IPS-11a (cell line): Measurements from ENCODE around the gene ARAP3.

ENCODE experiments used
- H3K4me3 ChIP-seq: one replicate; pipeline ENCODE4 v1.5.1; 2013; ENCODE audit warnings: low read depth, low read length, control low read depth

The ARAP3 gene

DNA sequence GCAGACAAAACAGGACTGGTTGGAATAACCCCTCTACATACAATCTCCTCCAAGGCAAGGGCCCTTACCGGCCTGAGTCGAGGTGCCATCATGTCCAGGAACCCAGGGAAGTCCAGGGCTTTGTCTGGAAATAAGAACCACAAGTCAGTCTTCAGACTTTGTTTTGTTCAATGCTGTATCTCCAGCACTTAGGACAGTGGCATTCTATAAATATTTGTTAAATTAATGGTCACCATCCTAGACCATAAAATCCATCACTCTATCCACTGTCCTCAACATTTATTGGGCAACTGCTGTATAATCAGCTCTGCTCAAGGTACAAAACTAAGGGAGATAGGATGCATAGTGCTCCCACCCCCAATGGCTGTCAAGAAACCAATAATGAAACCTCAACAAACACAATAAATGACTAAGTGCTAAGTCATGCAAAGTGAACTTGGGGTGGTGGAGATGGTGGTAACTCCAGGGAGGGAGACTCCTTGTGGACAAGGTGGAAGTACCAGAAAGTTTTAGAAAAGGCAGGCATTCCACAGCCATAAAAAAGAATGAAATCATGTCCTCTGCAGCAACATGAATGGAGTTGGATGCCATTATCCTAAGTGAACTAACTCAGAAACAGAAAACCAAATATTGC lies 40.3 kb downstream of the ARAP3 start:
- no peak overlapping the region for H3K4me3 ChIP-seq

GRCh38 chr5:141640698-141641097 lies 41.3 kb downstream of the ARAP3 start:
- H3K4me3 ChIP-seq: no peak overlapping the region

DNA sequence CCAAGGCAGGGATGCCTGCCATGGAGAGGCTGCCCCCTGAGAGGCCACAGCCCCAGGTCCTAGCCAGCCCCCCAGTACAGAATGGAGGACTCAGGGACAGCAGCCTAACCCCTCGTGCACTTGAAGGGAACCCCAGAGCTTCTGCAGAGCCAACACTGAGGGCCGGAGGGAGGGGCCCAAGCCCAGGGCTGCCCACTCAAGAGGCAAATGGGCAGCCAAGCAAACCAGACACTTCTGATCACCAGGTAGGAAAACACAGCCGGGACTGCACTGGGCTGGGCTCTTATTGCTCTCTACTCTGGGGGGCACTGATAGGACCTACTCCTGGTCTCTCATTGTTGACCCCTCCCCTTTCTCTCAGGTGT lies 42.0 kb downstream of the ARAP3 start:
- H3K4me3 ChIP-seq: no peak overlapping the region

DNA sequence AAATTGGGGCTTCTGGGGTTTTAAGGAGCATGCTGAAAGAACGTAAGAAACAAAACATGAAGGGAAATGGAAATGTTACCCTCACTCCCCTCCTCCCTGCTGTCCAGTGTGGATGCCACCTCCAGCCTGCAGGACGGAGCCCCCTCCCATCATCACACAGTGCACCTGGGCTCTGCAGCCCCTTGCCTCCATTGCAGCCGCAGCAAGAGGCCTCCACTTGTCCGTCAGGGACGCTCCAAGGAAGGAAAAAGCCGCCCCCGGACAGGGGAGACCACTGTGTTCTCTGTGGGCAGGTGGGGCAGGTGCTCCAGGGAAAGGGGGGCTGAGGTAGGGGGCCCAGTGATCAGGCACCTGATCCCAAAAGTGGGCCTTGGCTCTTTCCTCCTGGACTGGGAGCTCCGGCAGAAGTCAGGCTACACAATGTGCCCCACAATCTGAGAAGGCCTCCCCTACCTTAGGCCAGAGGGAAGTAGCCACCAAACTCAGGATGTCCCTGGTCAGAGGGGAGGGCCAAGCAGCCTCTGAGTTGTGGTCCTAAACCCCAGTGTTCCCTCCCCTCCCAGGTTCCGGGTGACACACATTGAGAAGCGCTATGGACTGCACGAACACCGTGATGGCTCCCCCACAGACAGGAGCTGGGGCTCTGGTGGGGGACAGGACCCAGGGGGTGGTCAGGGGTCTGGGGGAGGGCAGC lies 42.5 kb downstream of the ARAP3 start:
- H3K4me3 ChIP-seq: no peak overlapping the region

DNA sequence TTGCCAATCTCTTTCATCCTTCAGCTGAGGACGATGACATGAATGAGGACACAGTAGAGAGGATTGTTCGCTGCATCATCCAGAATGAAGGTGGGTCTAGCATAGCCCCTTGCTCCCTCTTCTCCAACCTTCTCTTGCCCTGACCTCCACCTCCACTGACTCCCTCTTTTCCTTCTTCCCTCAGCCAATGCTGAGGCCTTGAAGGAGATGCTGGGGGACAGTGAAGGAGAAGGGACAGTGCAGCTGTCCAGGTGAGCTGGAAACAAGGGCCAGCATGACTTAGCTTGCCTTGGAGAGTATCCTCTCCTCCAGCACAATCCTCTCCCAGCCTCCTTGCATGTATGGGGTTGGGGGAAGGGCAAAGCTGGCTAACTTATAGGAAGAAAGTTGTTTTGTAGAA lies 43.3 kb downstream of the ARAP3 start:
- H3K4me3 ChIP-seq: no peak overlapping the region

DNA sequence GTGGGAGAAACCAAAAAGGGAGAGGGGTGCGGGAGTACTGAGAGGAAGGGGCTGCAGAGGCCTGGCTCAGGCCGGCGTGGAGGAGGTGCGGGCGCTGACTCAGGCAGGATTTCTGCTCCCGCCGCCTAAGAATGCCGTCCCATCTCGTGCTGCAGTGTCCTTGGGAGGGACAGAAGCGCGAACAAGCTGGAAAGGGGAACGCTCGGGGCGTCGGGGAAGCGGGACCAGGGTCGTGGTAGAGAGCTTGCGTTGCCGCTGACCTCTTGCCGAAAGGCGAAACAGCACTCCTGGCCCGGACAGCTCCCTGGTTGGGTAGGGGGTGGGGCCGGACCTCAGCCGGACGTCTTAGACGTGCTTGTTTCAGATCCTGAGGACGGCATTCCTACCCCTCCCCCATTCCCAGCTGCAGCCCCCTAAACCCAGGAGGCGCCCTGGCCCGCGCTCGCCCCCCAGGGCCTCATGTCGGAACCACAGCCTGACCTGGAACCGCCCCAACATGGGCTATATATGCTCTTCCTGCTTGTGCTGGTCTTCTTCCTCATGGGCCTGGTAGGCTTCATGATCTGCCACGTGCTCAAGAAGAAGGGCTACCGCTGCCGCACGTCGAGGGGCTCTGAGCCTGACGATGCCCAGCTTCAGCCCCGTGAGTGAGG lies 44.1 kb downstream of the ARAP3 start:
- peak overlapping the region; percentile 91 for H3K4me3 ChIP-seq

GRCh38 chr5:141637123-141637766 lies 44.8 kb downstream of the ARAP3 start:
- H3K4me3 ChIP-seq: peak overlapping the region; percentile 91

- H3K4me3 ChIP-seq: peak within 1 kb of the TSS; percentile 91
Observed at GRCh38 chr5:141636413-141637122, 45.5 kb downstream of the ARAP3 start, which contains the start of the genes HDAC3 and RELL2. Gene HDAC3 (minus strand): TSS chr5:141636849. CDS start chr5:141636790, 59 bp downstream. Gene RELL2 (plus strand): TSS chr5:141636997. CDS start chr5:141638226, 1,229 bp downstream.

DNA sequence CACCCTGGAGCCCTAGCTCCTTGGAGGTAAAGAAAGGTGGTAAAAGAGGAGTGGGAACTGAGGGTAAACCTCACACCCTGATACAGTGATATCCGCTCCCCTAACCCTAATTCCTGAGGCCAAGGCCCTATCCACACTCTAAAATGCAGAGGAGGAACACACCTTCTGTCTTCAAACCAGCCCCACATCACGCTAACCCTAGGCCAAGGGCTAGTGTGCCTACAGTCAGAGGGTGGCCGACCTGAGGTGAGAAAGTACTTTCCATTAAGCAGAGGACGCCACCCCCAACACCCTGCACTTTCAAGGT lies 46.0 kb downstream of the ARAP3 start:
- H3K4me3 ChIP-seq: peak overlapping the region; percentile 91

DNA sequence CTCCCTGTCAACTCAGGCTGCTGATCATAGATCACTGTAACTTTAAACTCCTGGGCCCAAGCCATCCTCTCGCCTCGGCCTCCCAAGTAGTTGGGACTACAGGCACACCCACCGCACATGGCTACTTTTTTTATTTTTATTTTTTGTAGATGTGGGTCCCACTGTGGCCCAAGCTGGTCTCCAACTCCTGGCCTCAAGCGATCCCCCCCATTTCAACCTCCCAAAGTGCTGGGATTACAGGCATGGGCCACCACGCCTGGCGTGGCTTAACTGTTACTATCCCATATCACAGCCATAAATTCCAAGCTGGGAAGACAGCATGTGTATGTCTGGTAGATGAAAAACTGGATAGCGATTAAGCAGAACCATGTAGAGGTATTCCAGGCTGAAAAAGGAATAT lies 46.4 kb downstream of the ARAP3 start:
- H3K4me3 ChIP-seq: peak overlapping the region; percentile 91

DNA sequence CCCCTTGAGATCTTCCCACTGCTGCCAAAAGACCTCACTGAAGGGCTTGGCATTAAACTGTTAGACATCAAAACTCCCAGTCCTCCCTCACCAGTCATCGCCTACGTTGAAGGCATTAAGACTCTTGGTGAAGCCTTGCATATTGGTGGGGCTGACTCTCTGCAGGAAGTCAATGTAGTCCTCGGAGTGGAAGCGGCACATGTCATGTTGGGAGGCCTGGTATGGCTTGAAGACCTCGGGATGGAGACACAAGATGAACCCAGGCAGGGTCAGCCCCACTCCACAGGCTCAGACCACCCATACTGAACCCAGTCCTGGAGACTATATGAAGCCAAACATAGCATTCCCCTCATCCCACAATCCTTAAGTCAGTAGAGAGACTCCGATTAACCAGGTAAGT lies 47.3 kb downstream of the ARAP3 start:
- H3K4me3 ChIP-seq: no peak overlapping the region

DNA sequence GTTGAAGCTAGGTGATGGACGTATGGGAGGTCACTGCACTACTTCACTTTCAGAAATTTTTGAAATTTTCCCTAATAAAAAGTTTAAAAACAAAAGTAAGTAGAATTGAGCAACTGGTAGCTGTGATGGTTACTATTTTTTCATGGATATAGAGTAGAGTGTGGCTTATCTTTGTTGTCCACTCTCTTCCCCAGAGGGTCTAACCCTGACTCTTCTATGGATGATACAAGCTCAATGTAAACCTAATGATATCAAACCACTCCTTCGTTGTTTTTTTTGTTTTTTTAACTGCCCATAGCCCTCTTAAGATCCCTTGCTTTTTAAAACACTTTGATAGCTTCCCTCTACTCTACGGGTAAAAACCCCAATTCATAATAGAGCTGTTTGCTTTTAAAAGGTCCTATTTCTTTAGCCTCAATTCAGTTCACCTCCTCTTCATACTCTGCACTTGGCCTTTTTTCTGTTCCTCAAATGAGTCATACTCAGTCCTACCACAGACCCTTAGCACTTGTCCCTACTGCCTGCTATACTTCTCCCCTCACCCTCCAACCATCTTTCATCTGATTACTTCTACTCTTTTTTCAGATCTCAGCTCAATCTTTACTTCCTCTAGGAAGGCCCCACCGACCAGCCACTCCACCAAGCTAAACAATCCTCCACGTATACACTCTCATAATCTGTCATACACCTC lies 48.0 kb downstream of the ARAP3 start:
- H3K4me3 ChIP-seq: no peak overlapping the region

GRCh38 chr5:141632650-141633049 lies 49.4 kb downstream of the ARAP3 start:
- H3K4me3 ChIP-seq: no peak overlapping the region

DNA sequence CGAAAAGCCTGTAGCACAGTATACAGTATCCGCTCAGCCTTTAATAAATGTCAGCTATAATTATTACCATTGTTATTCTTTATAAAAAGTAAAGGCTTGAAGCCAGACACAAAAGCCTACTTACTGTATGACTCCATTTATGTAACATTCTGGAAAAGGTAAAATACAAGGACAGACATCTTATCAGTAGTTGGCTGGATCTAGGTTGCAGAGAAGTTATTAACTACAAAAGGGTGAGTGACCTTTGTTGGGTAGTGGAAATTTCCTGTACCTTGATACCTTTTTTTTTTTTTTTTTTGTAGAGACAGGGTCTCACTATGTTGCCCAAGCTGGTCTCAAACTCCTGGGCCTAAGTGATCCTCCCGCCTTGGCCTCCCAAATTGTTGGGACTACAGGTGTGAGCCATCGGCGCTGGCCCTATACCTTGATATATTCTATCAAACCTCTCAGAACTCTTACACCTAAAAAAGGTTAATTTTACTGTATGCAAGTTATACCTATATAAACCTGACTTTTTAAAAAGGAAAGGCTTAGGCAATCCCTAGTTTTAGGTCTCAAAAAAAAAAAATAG lies 51.4 kb downstream of the ARAP3 start:
- H3K4me3 ChIP-seq: no peak overlapping the region

DNA sequence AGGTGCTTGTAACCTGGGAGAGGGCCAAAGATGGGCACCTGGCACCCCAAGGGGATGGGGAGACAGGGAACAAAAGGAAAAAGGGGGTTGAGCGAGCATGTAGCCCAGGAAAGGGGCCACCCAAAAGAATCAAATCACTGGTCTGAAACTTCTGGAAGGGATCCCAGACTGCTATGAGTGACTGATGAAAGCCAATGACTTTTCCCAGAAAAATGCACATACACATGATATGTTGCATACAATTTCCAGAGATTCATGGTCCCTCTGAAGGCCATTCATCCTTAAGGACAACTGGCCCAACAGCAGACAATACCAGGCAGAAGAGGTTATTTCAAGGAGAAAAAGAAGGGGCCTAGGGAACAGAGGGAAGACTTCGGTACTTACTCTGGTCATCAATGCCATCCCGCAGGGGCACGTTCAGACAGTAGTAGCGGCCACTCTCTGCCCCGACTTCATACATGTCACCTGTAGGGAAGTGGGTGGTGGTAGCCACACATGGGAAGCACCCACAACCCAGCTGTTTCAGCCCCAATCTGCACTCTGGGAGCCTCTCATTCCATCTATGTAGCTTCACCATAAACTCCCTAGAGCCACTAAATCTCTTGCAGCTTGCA lies 53.7 kb downstream of the ARAP3 start:
- H3K4me3 ChIP-seq: no peak overlapping the region

GRCh38 chr5:141623611-141624010 lies 58.4 kb downstream of the ARAP3 start:
- H3K4me3 ChIP-seq: no peak overlapping the region

GRCh38 chr5:141623186-141623585 lies 58.8 kb downstream of the ARAP3 start:
- H3K4me3 ChIP-seq: no peak overlapping the region

DNA sequence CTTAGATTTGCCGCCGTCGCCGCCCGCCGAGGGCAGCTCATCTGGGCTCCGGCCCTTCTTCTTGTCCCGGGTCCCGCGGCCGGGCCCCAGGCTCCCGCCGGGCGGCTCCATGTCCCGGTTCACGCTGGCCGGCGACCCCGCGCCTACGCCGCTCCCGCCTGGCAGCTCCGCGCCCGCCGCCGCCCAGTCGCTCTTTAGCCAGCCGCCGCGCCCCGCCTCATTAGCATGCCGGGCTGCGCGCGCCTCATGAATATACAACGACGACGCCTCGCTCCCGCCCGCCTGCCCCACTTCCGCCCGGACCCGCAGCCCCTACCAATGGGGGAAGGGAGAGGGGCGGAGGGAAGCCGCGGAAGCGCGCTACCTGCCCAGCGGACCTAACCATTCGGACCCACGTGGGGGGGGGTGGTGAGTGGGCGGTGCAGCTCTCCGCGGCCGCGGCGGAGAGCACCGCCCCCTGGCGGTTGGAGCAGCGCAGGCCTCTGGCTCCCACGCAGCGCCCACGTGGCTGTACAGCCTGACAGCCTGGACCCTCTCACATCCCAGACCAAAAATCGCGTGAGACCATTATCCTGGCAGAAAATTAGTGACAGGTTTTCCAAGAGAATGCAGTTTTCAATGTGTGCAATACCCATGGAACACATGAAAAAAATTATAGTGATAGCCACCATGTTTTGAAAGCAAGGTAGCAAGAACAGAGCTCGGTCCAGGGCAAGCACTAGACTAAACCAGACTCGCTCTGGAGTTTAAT lies 63.1 kb downstream of the ARAP3 start, which contains the start of gene DIAPH1:
DIAPH1 (minus strand) TSS at position 197 of the 751 bp plus-strand sequence; CDS start at position 111, 86 bp downstream.
- H3K4me3 ChIP-seq: peak within 1 kb of the TSS; percentile 73
